GM12891 (cell line): ENCODE measurements around the gene KLRF1.

Source experiments
- PAX5 ChIP-seq: IDR thresholded peaks from 2 replicates; pipeline ENCODE4 v1.6.1; 2011; ENCODE audit warnings: low read length, moderate library complexity, mild to moderate bottlenecking; ENCODE audit not compliant: insufficient read depth, severe bottlenecking
- POLR2A ChIP-seq: IDR thresholded peaks from 2 replicates; pipeline ENCODE4 v1.6.1; 2011; ENCODE audit warnings: low read depth, low read length, control low read depth
- TAF1 ChIP-seq: IDR thresholded peaks from 2 replicates; pipeline ENCODE4 v1.6.1; 2011; ENCODE audit warnings: low read depth, low read length, control low read depth

- TF ChIP-seq POLR2A (no peak), PAX5 (no peak), TAF1 (no peak)
Measured at GRCh38 chr12:9851050-9851449, 23.8 kb downstream of the KLRF1 start.
